Lower leg skin (tissue), 3 donors: Measurements from ENCODE around the gene GNAT3.

Experiments
- POLR2A ChIP-seq, 2 donors: fragments of 450-650 bp; IDR thresholded peaks; one replicate each; pipeline ENCODE4 v1.6.1; 2016 to 2017; ENCODE audit warnings: antibody characterized with exemption in 2 of 2, mild to moderate bottlenecking in 1 of 2, moderate library complexity in 1 of 2
- TF ChIP-seq, protein P1 (sequence below), 3 donors: fragments of 450-650 bp; IDR thresholded peaks; one replicate each; pipeline ENCODE4 v1.5.1; 2016; ENCODE audit warnings: antibody characterized with exemption in 3 of 3, mild to moderate bottlenecking in 3 of 3, moderate library complexity in 2 of 3

DNA sequence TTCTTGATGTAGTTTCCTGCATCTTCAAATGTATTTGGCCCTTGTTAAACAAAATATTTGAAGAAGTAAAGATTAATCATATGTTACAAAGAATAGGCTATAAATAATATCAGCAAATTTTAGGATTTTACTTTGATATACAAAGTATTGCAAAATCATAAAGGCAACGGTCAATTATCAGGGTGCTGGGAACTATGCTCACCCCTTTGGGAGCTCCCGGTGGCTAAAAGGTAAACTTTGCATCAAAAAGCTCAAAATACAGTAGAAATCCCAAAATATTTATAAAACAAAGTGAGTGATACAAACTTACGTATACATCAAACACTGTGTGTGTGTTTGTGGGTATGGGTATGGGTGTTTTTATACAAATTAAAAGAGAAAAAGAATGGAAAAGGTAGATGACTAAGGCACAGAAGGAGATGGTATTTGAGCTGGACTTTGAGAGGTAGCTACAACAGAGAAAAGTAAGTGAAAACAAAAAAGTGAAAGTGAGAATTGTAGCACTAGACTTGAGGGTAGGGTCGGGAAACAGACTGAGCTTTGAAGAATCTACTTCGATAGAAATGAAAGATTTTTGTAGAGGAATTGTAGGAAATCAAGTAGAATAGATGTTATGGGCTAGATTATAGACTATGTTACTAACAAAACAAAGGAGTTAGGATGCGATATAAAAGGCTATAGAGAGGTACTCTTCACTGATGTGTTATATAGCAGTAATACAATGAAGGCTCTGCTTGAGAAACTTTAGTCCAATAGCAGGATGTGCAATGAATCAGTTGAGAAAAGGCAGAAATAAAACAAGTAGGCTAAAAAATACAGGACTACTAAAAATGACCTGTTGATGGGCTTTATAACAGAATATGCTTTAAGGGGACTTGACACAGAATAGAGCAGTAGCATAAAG lies 52.8 kb downstream of the GNAT3 start:
- TF ChIP-seq, protein P1, sequence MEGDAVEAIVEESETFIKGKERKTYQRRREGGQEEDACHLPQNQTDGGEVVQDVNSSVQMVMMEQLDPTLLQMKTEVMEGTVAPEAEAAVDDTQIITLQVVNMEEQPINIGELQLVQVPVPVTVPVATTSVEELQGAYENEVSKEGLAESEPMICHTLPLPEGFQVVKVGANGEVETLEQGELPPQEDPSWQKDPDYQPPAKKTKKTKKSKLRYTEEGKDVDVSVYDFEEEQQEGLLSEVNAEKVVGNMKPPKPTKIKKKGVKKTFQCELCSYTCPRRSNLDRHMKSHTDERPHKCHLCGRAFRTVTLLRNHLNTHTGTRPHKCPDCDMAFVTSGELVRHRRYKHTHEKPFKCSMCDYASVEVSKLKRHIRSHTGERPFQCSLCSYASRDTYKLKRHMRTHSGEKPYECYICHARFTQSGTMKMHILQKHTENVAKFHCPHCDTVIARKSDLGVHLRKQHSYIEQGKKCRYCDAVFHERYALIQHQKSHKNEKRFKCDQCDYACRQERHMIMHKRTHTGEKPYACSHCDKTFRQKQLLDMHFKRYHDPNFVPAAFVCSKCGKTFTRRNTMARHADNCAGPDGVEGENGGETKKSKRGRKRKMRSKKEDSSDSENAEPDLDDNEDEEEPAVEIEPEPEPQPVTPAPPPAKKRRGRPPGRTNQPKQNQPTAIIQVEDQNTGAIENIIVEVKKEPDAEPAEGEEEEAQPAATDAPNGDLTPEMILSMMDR (IDR thresholded peaks at IDR 0.05) = no peak
- TF ChIP-seq POLR2A (IDR thresholded peaks at IDR 0.05) = no peak
